ENCODE measurements around the gene MYL11. TPM values are rescaled to one million over a fixed set of nuclear protein-coding genes. Genes with fewer than 3 reads are reported as not detected.

The MYL11 gene
- polyA plus RNA-seq, 1 of the 3 experiments (the other 2 are of a cell fraction), result 0.23 TPM

- Histone ChIP-seq H3F3A (replicated peaks; ENCODE audit: insufficient read depth) (peaks cover 9% of the 10 kb centered on the region), H4K20me1 (ENCODE audit: insufficient read depth) (peaks cover 24% of the 10 kb centered on the region), H3K4me2 (no peak overlapping the region), H3K9me3 (no peaks in the 10 kb centered on the region), H3K36me3 (replicated peaks in 1 of 2; ENCODE audit: control insufficient read depth in 1 of 2, insufficient read depth in 2 of 2, low read length in 1 of 2) (peaks cover 22 to 42% of the 10 kb centered on the region in 2 experiments), H3K4me1 (ENCODE audit: control insufficient read depth in 1 of 2, insufficient read depth in 2 of 2, low read depth in 1 of 2, low read length in 1 of 2) (peaks cover 6 to 17% of the 10 kb centered on the region in 2 experiments; a peak in 3 of 4 replicates), H3K27me3 (ENCODE audit: insufficient read depth) (no peaks in the 10 kb centered on the region), H3K9ac (no peak overlapping the region), H3K9me2 (no peaks in the 10 kb centered on the region), H3K27ac (ENCODE audit: low read depth in 2 of 2, low read length in 1 of 2) (no peak overlapping the region), H3K4me3 (ENCODE audit: low read depth in 2 of 2, low read length in 1 of 2) (no peak overlapping the region), H2AFZ (ENCODE audit: low read depth) (no peak overlapping the region), H3K79me2 (ENCODE audit: insufficient read depth) (peaks cover 68% of the 10 kb centered on the region)
- WGBS (ENCODE audit: low lambda C conversion rate), result 97% methylated on average over 7 of the region's 7 CpGs
- ChIA-PET CTCF (interaction anchor here (0.9 to 1.3 kb wide), 3 partner anchors 10 to 49 kb away, joined by 3 to 5 read pairs (median 4); no protein-coding TSS in a partner anchor), POLR2A (no interaction called here)
- TF ChIP-seq FOSL2 (IDR thresholded peaks at IDR 0.05; ENCODE audit: borderline replicate concordance, low read depth) (no peak), PBX3 (IDR thresholded peaks at IDR 0.05) (no peak), FOXM1 (IDR thresholded peaks at IDR 0.05; ENCODE audit: low read depth) (no peak), MEF2A (IDR thresholded peaks at IDR 0.05; ENCODE audit: borderline replicate concordance, low read depth) (no peak), YY1 (IDR thresholded peaks at IDR 0.05; ENCODE audit: low read depth) (no peak), SMC3 (IDR thresholded peaks at IDR 0.05; ENCODE audit: low read depth, low read length) (no peak), TCF12 (IDR thresholded peaks at IDR 0.05) (no peak), TEAD4 (IDR thresholded peaks at IDR 0.05; ENCODE audit: borderline replicate concordance, insufficient read depth) (no peak), MAX (IDR thresholded peaks at IDR 0.05; ENCODE audit: low read depth) (no peak), REST (IDR thresholded peaks at IDR 0.05; ENCODE audit: low read depth, low read length) (no peak), USF1 (IDR thresholded peaks at IDR 0.05; ENCODE audit: borderline replicate concordance, low read depth) (no peak), FOXJ3 (CRISPR knock-in tag; IDR thresholded peaks at IDR 0.05) (no peak)
- TF ChIP-seq, protein P1, sequence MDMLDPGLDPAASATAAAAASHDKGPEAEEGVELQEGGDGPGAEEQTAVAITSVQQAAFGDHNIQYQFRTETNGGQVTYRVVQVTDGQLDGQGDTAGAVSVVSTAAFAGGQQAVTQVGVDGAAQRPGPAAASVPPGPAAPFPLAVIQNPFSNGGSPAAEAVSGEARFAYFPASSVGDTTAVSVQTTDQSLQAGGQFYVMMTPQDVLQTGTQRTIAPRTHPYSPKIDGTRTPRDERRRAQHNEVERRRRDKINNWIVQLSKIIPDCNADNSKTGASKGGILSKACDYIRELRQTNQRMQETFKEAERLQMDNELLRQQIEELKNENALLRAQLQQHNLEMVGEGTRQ (IDR thresholded peaks at IDR 0.05; ENCODE audit: borderline replicate concordance, low read depth, low read length), result no peak
- no peak for DNase-seq
Observed at GRCh38 chr16:30361180-30361579, 13.4 kb upstream of the MYL11 start.

Measured in SK-N-SH (cell line).